ENCODE results near the gene GRIA4.

GRCh38 chr11:106017093-106017492 lies 407.2 kb downstream of the GRIA4 start:
- TF ChIP-seq CTCF (conservative IDR thresholded peaks at IDR 0.05 in 1 of 2, IDR thresholded peaks at IDR 0.05 in 1 of 2; ENCODE audit: low read depth in 1 of 2, low read length in 2 of 2), result no peak
- TF ChIP-seq EZH2 (IDR thresholded peaks at IDR 0.05; ENCODE audit: low read length, missing control alignments), result no peak

All from fibroblast of lung (primary cell).